Keratinocyte (primary cell): ENCODE data around the gene HEG1. TPM values are rescaled to one million over a fixed set of nuclear protein-coding genes. Genes with fewer than 3 reads are reported as not detected.

Source experiments
- DNase-seq: peaks from one replicate; pipeline ENCODE4 v3.0.0-alpha.2; 2011; ENCODE audit warnings: low read depth, missing footprints, low spot score
- FAIRE-seq: peaks from 2 replicates; lab custom pipeline; 2011; peaks lifted over from hg19 to GRCh38; lab: Jason Lieb, UNC
- H2AFZ ChIP-seq: 2 replicates; pipeline ENCODE4 v1.6.0; 2012; ENCODE audit warnings: low read length, control low read depth, inconsistent platforms; ENCODE audit not compliant: control insufficient read depth
- H3K27ac ChIP-seq: 2 replicates; pipeline ENCODE4 v1.5.1; 2011; ENCODE audit warnings: low read length; ENCODE audit not compliant: control insufficient read depth, insufficient read depth
- H3K27me3 ChIP-seq: 3 replicates; pipeline ENCODE4 v1.6.0; 2011; ENCODE audit warnings: low read length; ENCODE audit not compliant: control insufficient read depth, insufficient read depth; ENCODE audit errors: extremely low read depth
- H3K36me3 ChIP-seq, 2 experiments: 2 replicates in 1 of 2; 3 replicates in 1 of 2; pipeline ENCODE4 v1.5.1; 2011; ENCODE audit warnings: low read length in 2 of 2, mild to moderate bottlenecking in 1 of 2; ENCODE audit not compliant: control insufficient read depth in 2 of 2, insufficient read depth in 2 of 2; ENCODE audit errors: extremely low read depth in 1 of 2
- H3K4me1 ChIP-seq: 3 replicates; pipeline ENCODE4 v1.5.1; 2011; ENCODE audit warnings: low read length; ENCODE audit not compliant: control insufficient read depth, insufficient read depth; ENCODE audit errors: extremely low read depth
- H3K4me2 ChIP-seq: 3 replicates; pipeline ENCODE4 v1.6.0; 2011; ENCODE audit warnings: low read depth, low read length; ENCODE audit not compliant: control insufficient read depth, insufficient read depth; ENCODE audit errors: extremely low read depth
- H3K4me3 ChIP-seq, 3 experiments: fragments of 200-600 bp in 1 of 3; sonication (generic) in 1 of 3; 2 replicates in 2 of 3; 3 replicates in 1 of 3; pipeline ENCODE4 v1.5.1; 2011 to 2016; ENCODE audit warnings: low read length in 3 of 3, mild to moderate bottlenecking in 3 of 3, control low read depth in 2 of 3, inconsistent platforms in 1 of 3, low read depth in 1 of 3, mixed read lengths in 1 of 3, mixed run types in 1 of 3, moderate library complexity in 1 of 3; ENCODE audit not compliant: control insufficient read depth in 2 of 3, insufficient read depth in 2 of 3; ENCODE audit errors: extremely low read depth in 1 of 3
- H3K79me2 ChIP-seq: 2 replicates; pipeline ENCODE4 v1.6.0; 2012; ENCODE audit warnings: low read length; ENCODE audit not compliant: control insufficient read depth, insufficient read depth
- H3K9ac ChIP-seq: 3 replicates; pipeline ENCODE4 v1.6.0; 2011; ENCODE audit warnings: low read length; ENCODE audit not compliant: control insufficient read depth, insufficient read depth; ENCODE audit errors: extremely low read depth
- H3K9me1 ChIP-seq: 3 replicates; pipeline ENCODE4 v1.6.0; 2011; ENCODE audit warnings: low read length; ENCODE audit not compliant: control insufficient read depth, insufficient read depth; ENCODE audit errors: extremely low read depth
- H3K9me3 ChIP-seq: 2 replicates; pipeline ENCODE4 v1.5.1; 2012; ENCODE audit warnings: low read depth, low read length; ENCODE audit not compliant: control insufficient read depth
- H4K20me1 ChIP-seq: 3 replicates; pipeline ENCODE4 v1.6.0; 2011; ENCODE audit warnings: low read length; ENCODE audit not compliant: control insufficient read depth, insufficient read depth; ENCODE audit errors: extremely low read depth
- CTCF ChIP-seq, 3 experiments: IDR thresholded peaks in 1 of 3; conservative IDR thresholded peaks in 1 of 3; optimal IDR thresholded peaks in 1 of 3; 2 replicates in 2 of 3; 3 replicates in 1 of 3; pipeline versions ENCODE3 to v1.5.1; 2011; ENCODE audit warnings: low read length in 3 of 3, mild to moderate bottlenecking in 3 of 3, moderate library complexity in 2 of 3, control low read depth in 1 of 3, inconsistent platforms in 1 of 3; ENCODE audit not compliant: insufficient read depth in 2 of 3; ENCODE audit errors: extremely low read depth in 1 of 3
- EZH2 ChIP-seq: IDR thresholded peaks from one replicate; pipeline ENCODE4 v1.6.1; 2012; ENCODE audit warnings: inconsistent platforms, mild to moderate bottlenecking, low read length, moderate library complexity
- dilution Hi-C: fragments of 300-500 bp; cut with MboI; formaldehyde crosslinking; loops from one replicate; pipeline ENCODE4 v1.7.0; 2020; ENCODE audit warnings: low sequenced_read_pairs; ENCODE audit not compliant: extremely low pct_ligation_motif_present
- polyA plus RNA-seq, 5 experiments: library from polyadenylated mRNA; depleted of rRNA in 3 of 5; stranded (reverse) in 3 of 5; stranded (forward) in 1 of 5; unstranded in 1 of 5; fragments of >200 nt; gene quantifications; 1 replicate in 1 of 5; 2 replicates in 3 of 5; 3 replicates in 1 of 5; pipeline versions ENCODE4 v1.2.1 to v1.2.3, GENCODE V29; 2011 to 2012; ENCODE audit warnings: missing spikeins in 2 of 5, low read depth in 1 of 5, low replicate concordance in 1 of 5

HEG1 gene
- polyA plus RNA-seq, 1 donor (not counting 4 experiments of a cell fraction or from before 2014, with no cell fraction given), result 12.7 TPM

- Histone ChIP-seq H3K9me1 (no peaks in the 10 kb centered on the region), H3K27ac (peak overlapping the region; percentile 66), H3K36me3 (peaks cover 3 to 13% of the 10 kb centered on the region in 2 experiments), H3K4me2 (peak overlapping the region; percentile 51), H3K9ac (no peak overlapping the region), H3K27me3 (no peaks in the 10 kb centered on the region), H3K79me2 (no peaks in the 10 kb centered on the region), H3K4me3 (no peak overlapping the region), H4K20me1 (no peaks in the 10 kb centered on the region), H3K9me3 (no peaks in the 10 kb centered on the region), H3K4me1 (peaks cover 19% of the 10 kb centered on the region), H2AFZ (no peak overlapping the region)
- dilution Hi-C loops, result no loop called here
- no peak for TF ChIP-seq EZH2
- DNase-seq (no peak), FAIRE-seq (no peak)
Observed at GRCh38 chr3:124984754-124985153, 71.0 kb downstream of the HEG1 start.

GRCh38 chr3:124982855-124983254 lies 72.9 kb downstream of the HEG1 start:
- Histone ChIP-seq H3K4me3 (no peak overlapping the region), H3K36me3 (peaks cover 3 to 12% of the 10 kb centered on the region in 2 experiments), H3K27me3 (no peaks in the 10 kb centered on the region), H3K27ac (no peak overlapping the region), H3K79me2 (no peaks in the 10 kb centered on the region), H4K20me1 (no peaks in the 10 kb centered on the region), H2AFZ (no peak overlapping the region), H3K9me1 (no peaks in the 10 kb centered on the region), H3K4me1 (peaks cover 19% of the 10 kb centered on the region), H3K9ac (no peak overlapping the region), H3K4me2 (no peak overlapping the region), H3K9me3 (no peaks in the 10 kb centered on the region)
- FAIRE-seq (no peak), DNase-seq (no peak)
- TF ChIP-seq EZH2 (no peak), CTCF (optimal IDR thresholded peaks at IDR 0.05 in 1 of 3, IDR thresholded peaks at IDR 0.05 in 1 of 3, conservative IDR thresholded peaks at IDR 0.05 in 1 of 3; ENCODE audit: extremely low read depth in 1 of 3, insufficient read depth in 2 of 3, low read length in 3 of 3) (no peak)
- dilution Hi-C loops, result no loop called here

GRCh38 chr3:124981472-124981871 lies 74.3 kb downstream of the HEG1 start:
- H3K4me3 ChIP-seq, result no peak overlapping the region
- H3K4me2 ChIP-seq, result no peak overlapping the region
- H3K27ac ChIP-seq, result no peak overlapping the region
- TF ChIP-seq EZH2, result no peak
- TF ChIP-seq CTCF (optimal IDR thresholded peaks at IDR 0.05 in 1 of 3, IDR thresholded peaks at IDR 0.05 in 1 of 3, conservative IDR thresholded peaks at IDR 0.05 in 1 of 3; ENCODE audit: extremely low read depth in 1 of 3, insufficient read depth in 2 of 3, low read length in 3 of 3), result no peak
- H3K36me3 ChIP-seq, result peaks cover 3 to 10% of the 10 kb centered on the region in 2 experiments
- H3K9ac ChIP-seq, result no peak overlapping the region
- dilution Hi-C loops, result no loop called here
- H2AFZ ChIP-seq, result no peak overlapping the region
- H3K79me2 ChIP-seq, result no peaks in the 10 kb centered on the region
- peaks cover 17% of the 10 kb centered on the region for H3K4me1 ChIP-seq
- DNase-seq (no peak), FAIRE-seq (no peak)
- H3K9me1 ChIP-seq, result no peaks in the 10 kb centered on the region
- no peaks in the 10 kb centered on the region for H4K20me1 ChIP-seq
- no peaks in the 10 kb centered on the region for H3K9me3 ChIP-seq
- H3K27me3 ChIP-seq, result no peaks in the 10 kb centered on the region
